Activated CD4-positive, alpha-beta T cell treated with anti-CD3 and anti-CD28 coated beads, Interleukin-2, amount 10 ng/mL, durations not matched to agents 7 days and 5 days (primary cell): ENCODE measurements around the gene NOP56. TPM values are rescaled to one million over a fixed set of nuclear protein-coding genes. Genes with fewer than 3 reads are reported as not detected.

Experiments
- CTCF ChIA-PET: fragments of 350-600 bp; sonication (Branson Sonifier 250); formaldehyde crosslinking; loops from one replicate; lab custom pipeline; 2021; ENCODE audit warnings: antibody characterized with exemption; lab: Charles Lee
- POLR2A ChIA-PET: fragments of 350-600 bp; sonication (Branson Sonifier 250); formaldehyde crosslinking; loops from one replicate; lab custom pipeline; 2021; ENCODE audit warnings: antibody characterized with exemption; lab: Charles Lee
- DNase-seq: peaks from one replicate; pipeline ENCODE4 v3.0.0-alpha.2; 2020
- H3K27ac Mint-ChIP-seq: one replicate; pipeline ENCODE4 v1.8.0; 2021; ENCODE audit warnings: mild to moderate bottlenecking, moderate library complexity, mixed read lengths
- H3K27me3 Mint-ChIP-seq: one replicate; pipeline ENCODE4 v1.8.0; 2021; ENCODE audit warnings: mixed read lengths
- H3K36me3 Mint-ChIP-seq: one replicate; pipeline ENCODE4 v1.8.0; 2021; ENCODE audit warnings: low read depth, mixed read lengths
- H3K4me1 Mint-ChIP-seq: one replicate; pipeline ENCODE4 v1.8.0; 2021; ENCODE audit warnings: mixed read lengths
- H3K4me3 Mint-ChIP-seq: one replicate; pipeline ENCODE4 v1.8.0; 2021; ENCODE audit warnings: mild to moderate bottlenecking, moderate library complexity, mixed read lengths
- H3K9me3 Mint-ChIP-seq: one replicate; pipeline ENCODE4 v1.8.0; 2021; ENCODE audit warnings: mixed read lengths
- total RNA-seq, 2 experiments: library from RNA; stranded (reverse); gene quantifications; one replicate each; pipeline ENCODE4 v1.2.3, GENCODE V29; 2021

NOP56 gene
- total RNA-seq, 2 experiments from 2014 or later = 382 to 387 TPM

DNA sequence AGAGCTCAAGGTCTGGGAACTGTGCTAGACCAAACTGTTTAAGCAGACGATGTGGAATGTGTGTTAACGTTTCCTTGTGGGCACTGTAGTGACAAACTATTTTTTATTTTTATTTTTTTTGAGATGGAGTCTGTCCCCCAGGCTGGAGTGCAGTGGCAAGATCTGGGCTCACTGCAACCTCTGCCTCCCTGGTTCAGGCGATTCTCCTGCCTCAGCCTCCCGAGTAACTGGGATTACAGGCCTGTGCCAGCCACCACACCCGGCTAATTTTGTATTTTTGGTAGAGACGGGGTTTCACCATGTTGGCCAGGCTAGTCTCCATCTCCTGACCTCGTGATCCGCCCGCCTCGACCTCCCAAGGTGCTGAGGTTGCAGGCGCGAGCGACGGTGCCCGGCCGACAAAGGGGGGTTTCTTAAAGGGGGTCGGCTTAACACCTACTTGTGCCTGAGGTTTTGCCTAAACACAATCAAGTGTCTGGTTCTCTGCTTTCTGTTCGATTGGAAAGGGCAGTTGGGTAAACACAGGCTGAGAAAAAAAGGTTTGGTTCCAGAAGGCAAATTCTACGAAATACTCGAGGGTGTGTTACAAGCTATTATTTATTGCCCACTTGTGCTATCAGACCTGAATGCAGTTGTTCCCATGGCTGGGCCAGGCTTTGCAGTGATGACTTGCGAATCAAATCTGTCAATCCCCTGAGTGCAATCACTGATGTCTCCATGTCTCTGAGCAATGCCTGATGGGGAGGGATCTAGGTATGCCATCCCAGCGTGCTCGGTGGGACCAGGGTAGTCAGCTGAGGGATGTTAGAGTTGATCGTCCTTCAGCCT is 1.3 kb downstream of the NOP56 start:
- H3K27me3 Mint-ChIP-seq = no peaks in the 10 kb centered on the region
- peak overlapping the region; percentile 81 for H3K4me3 Mint-ChIP-seq
- H3K36me3 Mint-ChIP-seq = peaks cover 55% of the 10 kb centered on the region
- DNase-seq = no peak
- ChIA-PET CTCF (interaction anchor here (1.2 to 4.9 kb wide), 2 partner anchors 10 to 133 kb away, joined by 4 to 22 read pairs; partner anchors contain the start of gene IDH3B), POLR2A (interaction anchor here (1.1 kb wide), 1 partner anchor 132 kb away, joined by 3 read pairs; no protein-coding TSS in a partner anchor)
- H3K4me1 Mint-ChIP-seq = peaks cover 52% of the 10 kb centered on the region
- no peaks in the 10 kb centered on the region for H3K9me3 Mint-ChIP-seq
- H3K27ac Mint-ChIP-seq = peak overlapping the region; percentile 87

GRCh38 chr20:2654384-2654822 is 2.0 kb downstream of the NOP56 start:
- ChIA-PET POLR2A (interaction anchor here (0.6 kb wide), 1 partner anchor 1506 kb away, joined by 3 read pairs; no protein-coding TSS in a partner anchor), CTCF (interaction anchor here (0.7 to 4.9 kb wide), 3 partner anchors 9 to 34 kb away, joined by 3 to 22 read pairs (median 4); partner anchors contain the start of gene IDH3B)
- H3K36me3 Mint-ChIP-seq = peaks cover 59% of the 10 kb centered on the region

GRCh38 chr20:2654831-2655230 is 2.4 kb downstream of the NOP56 start:
- DNase-seq = no peak
- peak overlapping the region; percentile 82 for H3K27ac Mint-ChIP-seq
- peaks cover 64% of the 10 kb centered on the region for H3K36me3 Mint-ChIP-seq
- no peaks in the 10 kb centered on the region for H3K27me3 Mint-ChIP-seq
- POLR2A ChIA-PET = interaction anchor here (0.6 kb wide), 1 partner anchor 1506 kb away, joined by 3 read pairs; no protein-coding TSS in a partner anchor
- H3K9me3 Mint-ChIP-seq = no peaks in the 10 kb centered on the region
- CTCF ChIA-PET = interaction anchor here (0.7 to 4.9 kb wide), 3 partner anchors 9 to 34 kb away, joined by 3 to 22 read pairs (median 4); partner anchors contain the start of gene IDH3B
- peaks cover 47% of the 10 kb centered on the region for H3K4me1 Mint-ChIP-seq
- peak overlapping the region; percentile 81 for H3K4me3 Mint-ChIP-seq

More at GRCh38 chr20:2654384-2654822, 2.0 kb downstream of the NOP56 start:
- Mint-ChIP-seq H3K4me3 (peak overlapping the region; percentile 81), H3K9me3 (no peaks in the 10 kb centered on the region), H3K4me1 (peaks cover 49% of the 10 kb centered on the region), H3K27ac (peak overlapping the region; percentile 82), H3K27me3 (no peaks in the 10 kb centered on the region)
- DNase-seq = no peak

DNA sequence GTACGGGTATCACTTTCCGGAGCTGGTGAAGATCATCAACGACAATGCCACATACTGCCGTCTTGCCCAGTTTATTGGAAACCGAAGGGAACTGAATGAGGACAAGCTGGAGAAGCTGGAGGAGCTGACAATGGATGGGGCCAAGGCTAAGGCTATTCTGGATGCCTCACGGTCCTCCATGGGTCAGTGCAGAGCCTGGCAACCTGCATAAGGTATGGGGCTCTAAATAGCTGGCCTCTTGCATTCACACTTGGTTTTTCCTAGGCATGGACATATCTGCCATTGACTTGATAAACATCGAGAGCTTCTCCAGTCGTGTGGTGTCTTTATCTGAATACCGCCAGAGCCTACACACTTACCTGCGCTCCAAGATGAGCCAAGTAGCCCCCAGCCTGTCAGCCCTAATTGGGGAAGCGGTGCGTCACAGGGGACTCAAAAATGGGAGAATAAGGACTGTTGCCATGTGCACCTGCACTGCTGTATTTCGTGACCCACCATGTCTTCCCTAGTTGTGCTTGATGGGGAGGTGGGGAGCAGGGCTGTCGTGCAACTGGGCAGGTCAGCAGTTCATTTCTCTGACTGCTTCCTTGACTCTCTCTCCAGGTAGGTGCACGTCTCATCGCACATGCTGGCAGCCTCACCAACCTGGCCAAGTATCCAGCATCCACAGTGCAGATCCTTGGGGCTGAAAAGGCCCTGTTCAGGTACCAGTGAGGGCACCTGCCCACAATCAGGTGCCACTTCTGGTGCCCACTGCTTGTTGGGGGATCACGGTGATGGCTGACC is 3.1 kb downstream of the NOP56 start:
- DNase-seq = no peak
- peak overlapping the region; percentile 81 for H3K4me3 Mint-ChIP-seq
- no peaks in the 10 kb centered on the region for H3K27me3 Mint-ChIP-seq
- H3K27ac Mint-ChIP-seq = no peak overlapping the region
- CTCF ChIA-PET = interaction anchor here (0.7 to 4.9 kb wide), 3 partner anchors 8 to 33 kb away, joined by 3 to 22 read pairs (median 4); partner anchors contain the start of gene IDH3B
- H3K4me1 Mint-ChIP-seq = peaks cover 43% of the 10 kb centered on the region
- H3K9me3 Mint-ChIP-seq = no peaks in the 10 kb centered on the region
- POLR2A ChIA-PET = interaction anchor here (0.6 kb wide), 1 partner anchor 1507 kb away, joined by 3 read pairs; no protein-coding TSS in a partner anchor
- H3K36me3 Mint-ChIP-seq = peaks cover 69% of the 10 kb centered on the region

GRCh38 chr20:2656471-2657117 is 4.2 kb downstream of the NOP56 start:
- Mint-ChIP-seq H3K9me3 (no peaks in the 10 kb centered on the region), H3K27me3 (no peaks in the 10 kb centered on the region), H3K4me1 (peaks cover 40% of the 10 kb centered on the region), H3K36me3 (peaks cover 74% of the 10 kb centered on the region), H3K4me3 (no peak overlapping the region), H3K27ac (no peak overlapping the region)
- CTCF ChIA-PET = interaction anchor here (1.8 kb wide), 1 partner anchor 8 kb away, joined by 6 read pairs; no protein-coding TSS in a partner anchor
- POLR2A ChIA-PET = no interaction called here
- no peak for DNase-seq

GRCh38 chr20:2657241-2657640 is 4.8 kb downstream of the NOP56 start:
- POLR2A ChIA-PET = no interaction called here
- no peak overlapping the region for H3K4me3 Mint-ChIP-seq
- CTCF ChIA-PET = interaction anchor here (1.8 kb wide), 1 partner anchor 8 kb away, joined by 6 read pairs; no protein-coding TSS in a partner anchor
- H3K27ac Mint-ChIP-seq = no peak overlapping the region
- peaks cover 44% of the 10 kb centered on the region for H3K4me1 Mint-ChIP-seq
- no peaks in the 10 kb centered on the region for H3K9me3 Mint-ChIP-seq
- H3K36me3 Mint-ChIP-seq = peaks cover 79% of the 10 kb centered on the region
- no peak for DNase-seq
- no peaks in the 10 kb centered on the region for H3K27me3 Mint-ChIP-seq

- peaks cover 81% of the 10 kb centered on the region for H3K36me3 Mint-ChIP-seq
- no peak overlapping the region for H3K27ac Mint-ChIP-seq
- no peak overlapping the region for H3K4me3 Mint-ChIP-seq
- POLR2A ChIA-PET = no interaction called here
- DNase-seq = no peak
- peaks cover 48% of the 10 kb centered on the region for H3K4me1 Mint-ChIP-seq
- CTCF ChIA-PET = interaction anchor here (1.8 kb wide), 1 partner anchor 7 kb away, joined by 6 read pairs; no protein-coding TSS in a partner anchor
- H3K27me3 Mint-ChIP-seq = no peaks in the 10 kb centered on the region
- no peaks in the 10 kb centered on the region for H3K9me3 Mint-ChIP-seq
These were observed 5.2 kb downstream of the NOP56 start for GRCh38 chr20:2657674-2658073.

DNA sequence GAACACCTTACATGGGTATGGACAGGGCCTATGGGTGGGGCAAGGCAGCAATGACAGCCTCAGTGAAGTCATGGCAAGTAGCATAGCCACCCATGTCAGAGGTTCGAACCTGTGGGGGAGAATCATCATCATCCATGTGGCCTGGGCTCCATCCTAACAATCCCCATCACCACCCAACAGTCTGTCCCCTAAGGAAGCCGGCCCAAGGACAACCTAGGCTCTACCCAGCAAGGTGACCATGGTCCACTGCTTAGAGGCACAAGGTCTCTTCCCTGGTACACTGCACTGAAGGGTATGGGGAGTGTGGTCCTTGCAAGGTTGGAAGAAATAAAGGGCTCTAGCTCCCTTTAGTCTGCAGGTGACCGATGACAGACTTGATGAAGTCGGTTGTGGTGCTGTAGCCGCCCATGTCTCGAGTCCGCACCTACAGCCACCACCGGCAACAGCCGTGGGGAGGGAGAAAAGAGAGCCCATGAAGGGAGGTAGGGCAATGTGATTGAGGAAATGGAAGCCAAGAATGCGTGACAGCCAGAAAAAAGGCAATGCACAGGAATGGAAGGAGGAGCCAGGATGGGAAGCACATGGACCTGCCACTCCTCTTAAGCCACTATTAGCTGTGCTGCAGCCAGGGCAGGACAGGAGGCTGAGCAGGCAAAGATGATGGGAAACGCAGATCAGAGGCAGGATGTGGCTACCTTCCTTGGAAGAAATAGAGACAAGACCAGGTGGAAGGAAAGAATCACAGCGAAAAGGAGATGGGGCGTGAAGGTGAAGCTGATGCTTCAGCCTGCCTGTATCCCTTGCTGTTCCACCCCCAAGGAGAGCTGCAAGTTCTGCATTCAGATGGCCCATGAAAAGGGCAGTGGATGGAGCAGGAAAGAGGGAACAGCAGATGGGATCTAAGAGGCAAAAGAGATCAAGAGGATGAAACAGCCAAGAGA is 6.3 kb downstream of the NOP56 start:
- Mint-ChIP-seq H3K4me3 (no peak overlapping the region), H3K4me1 (peaks cover 53% of the 10 kb centered on the region), H3K9me3 (no peaks in the 10 kb centered on the region), H3K27ac (peak overlapping the region; percentile 75), H3K36me3 (peaks cover 77% of the 10 kb centered on the region), H3K27me3 (no peaks in the 10 kb centered on the region)
- POLR2A ChIA-PET = interaction anchor here (0.6 kb wide), 1 partner anchor 1995 kb away, joined by 3 read pairs; no protein-coding TSS in a partner anchor
- DNase-seq = no peak
- CTCF ChIA-PET = no interaction called here

- peaks cover 68% of the 10 kb centered on the region for H3K36me3 Mint-ChIP-seq
- no peak overlapping the region for H3K27ac Mint-ChIP-seq
- CTCF ChIA-PET = no interaction called here
- no peak for DNase-seq
- H3K27me3 Mint-ChIP-seq = no peaks in the 10 kb centered on the region
- POLR2A ChIA-PET = no interaction called here
- H3K9me3 Mint-ChIP-seq = no peaks in the 10 kb centered on the region
- H3K4me1 Mint-ChIP-seq = peaks cover 51% of the 10 kb centered on the region
- no peak overlapping the region for H3K4me3 Mint-ChIP-seq
These were observed 7.1 kb downstream of the NOP56 start for GRCh38 chr20:2659547-2659946.

DNA sequence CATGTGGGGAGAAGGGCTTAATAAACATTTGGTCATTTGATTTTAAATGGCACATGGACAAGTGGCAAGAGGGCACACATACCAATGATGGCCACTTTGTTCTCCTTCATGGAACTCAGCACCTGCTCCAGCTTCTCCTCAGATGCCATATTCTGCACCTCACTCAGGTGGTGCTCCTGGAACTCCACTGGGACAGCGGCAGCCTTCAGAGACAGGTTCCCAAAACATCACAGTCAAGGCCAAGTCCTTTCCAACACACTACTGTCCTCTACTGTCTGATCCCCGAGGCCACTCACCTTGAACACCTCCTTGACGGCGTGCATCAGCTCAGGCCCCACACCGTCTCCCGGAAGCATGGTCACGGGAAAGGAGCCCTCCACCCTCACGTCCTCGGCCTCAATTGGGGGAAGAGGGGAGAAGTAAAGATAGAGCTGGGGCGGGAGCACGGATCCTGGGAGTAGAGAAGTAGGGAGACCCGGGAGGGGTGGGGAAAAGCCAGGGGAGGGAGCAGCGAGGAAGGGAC is 11.0 kb downstream of the NOP56 start:
- POLR2A ChIA-PET = no interaction called here
- peak overlapping the region; percentile 83 for H3K4me3 Mint-ChIP-seq
- H3K36me3 Mint-ChIP-seq = peaks cover 33% of the 10 kb centered on the region
- peak overlapping the region; percentile 97 for H3K27ac Mint-ChIP-seq
- H3K9me3 Mint-ChIP-seq = no peaks in the 10 kb centered on the region
- peaks cover 2% of the 10 kb centered on the region for H3K27me3 Mint-ChIP-seq
- peaks cover 31% of the 10 kb centered on the region for H3K4me1 Mint-ChIP-seq
- DNase-seq = no peak
- CTCF ChIA-PET = interaction anchor here (1.1 to 3.0 kb wide), 3 partner anchors 10 to 139 kb away, joined by 3 to 22 read pairs (median 4); partner anchors contain the start of gene NOP56
